D341Med (cell line): ENCODE data around the gene SMIM44.
"Not testable (repeated sequence)": the region's sequence is repeated elsewhere in the genome, so short reads cannot be mapped to it uniquely, and the experiment has no call there.

ENCODE experiments used
- DNase-seq: peaks from one replicate; pipeline ENCODE4 v3.0.0; 2012; ENCODE audit warnings: low spot score

The SMIM44 gene

GRCh38 chr19:3483226-3483628 lies at the start of gene SMIM44:
SMIM44 (minus strand) TSS chr19:3483441; CDS start chr19:3483403, 38 bp downstream.
- peak; percentile 58 for DNase-seq

DNA sequence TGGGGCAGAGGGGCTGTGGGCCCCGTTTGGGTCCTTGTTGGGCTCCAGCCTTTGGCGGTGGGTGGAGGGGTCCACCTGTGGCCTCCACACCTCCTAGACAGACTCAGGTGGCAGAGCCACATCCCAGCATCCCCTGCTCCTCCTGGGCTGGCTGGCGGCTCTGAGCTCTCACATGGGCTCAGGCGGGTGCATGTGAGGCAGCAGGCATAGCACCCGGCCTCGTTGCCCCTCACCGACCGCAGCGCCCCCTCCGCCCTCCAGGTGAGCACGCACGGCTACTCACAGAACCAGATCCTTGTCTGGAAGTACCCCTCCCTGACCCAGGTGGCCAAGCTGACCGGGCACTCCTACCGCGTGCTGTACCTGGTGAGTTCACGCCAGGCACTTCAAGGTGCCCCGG lies 49.8 kb upstream of the SMIM44 start:
- DNase-seq = no peak

GRCh38 chr19:3532154-3532786 lies 49.0 kb upstream of the SMIM44 start:
- DNase-seq = no peak

DNA sequence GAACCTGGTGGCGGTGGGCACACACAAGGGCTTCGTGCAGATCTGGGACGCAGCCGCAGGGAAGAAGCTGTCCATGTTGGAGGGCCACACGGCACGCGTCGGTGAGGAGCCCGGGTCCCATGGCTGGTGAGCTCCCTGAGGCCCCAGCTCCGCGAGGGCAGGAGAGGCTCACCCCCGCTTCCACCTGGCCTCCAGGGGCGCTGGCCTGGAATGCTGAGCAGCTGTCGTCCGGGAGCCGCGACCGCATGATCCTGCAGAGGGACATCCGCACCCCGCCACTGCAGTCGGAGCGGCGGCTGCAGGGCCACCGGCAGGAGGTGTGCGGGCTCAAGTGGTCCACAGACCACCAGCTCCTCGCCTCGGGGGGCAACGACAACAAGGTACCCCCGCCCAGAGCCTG lies 48.5 kb upstream of the SMIM44 start:
- DNase-seq = no peak

- no peak for DNase-seq
These were observed 47.1 kb upstream of the SMIM44 start for GRCh38 chr19:3530389-3530788.

- not testable (repeated sequence) for DNase-seq
These were observed 46.1 kb upstream of the SMIM44 start for GRCh38 chr19:3529299-3529698.

- DNase-seq = no peak
These were observed 45.4 kb upstream of the SMIM44 start for GRCh38 chr19:3528539-3529211.

GRCh38 chr19:3528080-3528479 lies 44.8 kb upstream of the SMIM44 start:
- no peak for DNase-seq

DNA sequence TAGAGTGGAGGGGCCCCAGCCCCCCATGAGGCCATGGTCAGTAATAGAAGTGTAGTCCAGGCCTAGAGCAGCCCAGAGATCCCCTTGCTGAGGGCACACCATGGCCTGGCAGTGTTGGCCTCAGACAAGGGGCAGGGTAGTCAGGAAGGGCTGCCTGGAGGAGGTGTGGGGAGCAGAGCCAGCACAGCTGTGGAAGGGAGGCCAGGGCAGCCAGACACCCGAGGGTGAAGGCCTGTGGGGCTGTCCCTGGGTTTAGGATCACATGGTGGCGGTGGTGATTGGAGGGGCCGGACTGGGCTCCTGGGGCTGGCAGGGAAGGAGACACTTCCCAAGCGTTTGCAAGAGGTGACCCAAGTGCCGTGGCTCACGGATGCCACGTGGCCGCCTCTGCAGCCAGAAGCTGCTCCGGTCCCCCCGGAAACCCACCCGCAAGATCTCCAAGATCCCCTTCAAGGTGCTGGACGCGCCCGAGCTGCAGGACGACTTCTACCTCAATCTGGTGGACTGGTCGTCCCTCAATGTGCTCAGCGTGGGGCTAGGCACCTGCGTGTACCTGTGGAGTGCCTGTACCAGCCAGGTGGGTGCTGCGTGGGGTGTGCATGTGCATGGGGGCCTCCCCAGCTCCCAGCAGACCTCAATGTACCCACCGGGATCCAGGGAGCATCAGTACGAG lies 44.1 kb upstream of the SMIM44 start:
- DNase-seq = no peak

- no peak for DNase-seq
These were observed 43.4 kb upstream of the SMIM44 start for GRCh38 chr19:3526507-3527237.

DNA sequence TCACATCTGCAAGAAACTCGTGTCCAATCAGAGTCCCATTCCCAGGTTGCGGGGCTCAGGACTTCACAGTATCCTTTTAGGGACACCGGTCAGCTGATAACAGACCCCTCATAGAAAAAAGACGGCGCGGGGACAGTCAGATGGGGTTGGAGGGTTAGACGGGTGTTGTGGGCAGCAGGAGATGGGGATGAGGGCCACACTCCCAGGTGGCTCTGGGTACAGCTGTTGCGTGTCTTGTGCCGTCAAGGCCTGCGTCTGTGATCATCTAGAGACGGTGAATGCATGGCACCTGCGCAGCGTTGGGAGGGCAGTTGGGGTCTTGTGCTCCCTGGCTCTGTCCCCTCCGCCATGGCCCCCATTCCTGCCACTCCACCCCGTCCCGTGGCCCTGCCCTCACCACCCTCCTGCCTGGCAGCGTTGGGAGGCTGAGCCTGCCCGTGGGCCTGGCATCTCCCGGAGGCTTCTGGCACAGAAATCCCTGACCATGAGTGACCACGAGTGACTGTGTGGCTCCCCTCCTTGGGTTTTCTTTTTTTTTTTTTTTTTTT lies 41.7 kb upstream of the SMIM44 start:
- no peak for DNase-seq

DNA sequence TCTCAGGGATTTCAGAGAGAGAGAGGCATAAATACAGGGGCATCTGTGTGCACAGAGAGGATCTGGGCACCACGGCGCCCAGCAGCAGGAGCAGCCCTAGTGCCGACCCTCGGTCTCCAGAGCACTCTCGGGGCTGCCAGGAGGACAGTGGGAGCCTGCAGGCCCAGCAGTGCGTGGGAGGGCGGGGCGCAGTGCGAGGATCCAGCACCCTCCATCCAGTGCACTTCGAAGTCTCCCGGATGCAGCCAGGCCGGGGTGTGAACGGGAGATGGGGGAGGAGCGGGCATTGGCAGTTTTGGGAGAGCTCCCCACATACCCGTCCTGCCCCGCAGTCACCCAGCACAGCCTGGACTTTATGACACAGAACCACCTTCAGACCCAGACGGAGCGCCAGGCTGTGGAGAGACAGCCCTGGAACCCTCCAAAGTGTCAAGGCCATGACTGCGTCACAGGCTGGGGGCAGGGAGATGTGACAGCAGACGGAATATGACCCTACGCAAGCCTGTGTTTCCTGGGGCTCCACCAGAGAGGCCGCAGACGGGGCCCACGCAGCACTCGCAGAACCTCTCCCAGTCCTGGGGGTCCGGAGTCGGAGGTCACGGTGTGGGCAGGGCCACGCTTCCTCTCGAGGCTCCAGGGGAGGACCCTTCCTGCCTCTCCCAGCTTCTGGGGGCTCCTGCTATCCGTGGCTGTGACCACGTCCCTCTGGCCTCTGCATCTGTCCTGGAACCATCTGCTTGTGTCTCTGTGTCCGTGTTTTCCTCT lies 41.0 kb upstream of the SMIM44 start:
- DNase-seq = no peak

- no peak for DNase-seq
These were observed 40.3 kb upstream of the SMIM44 start for GRCh38 chr19:3523361-3524077.

GRCh38 chr19:3522421-3523360 lies 39.5 kb upstream of the SMIM44 start:
- no peak for DNase-seq

DNA sequence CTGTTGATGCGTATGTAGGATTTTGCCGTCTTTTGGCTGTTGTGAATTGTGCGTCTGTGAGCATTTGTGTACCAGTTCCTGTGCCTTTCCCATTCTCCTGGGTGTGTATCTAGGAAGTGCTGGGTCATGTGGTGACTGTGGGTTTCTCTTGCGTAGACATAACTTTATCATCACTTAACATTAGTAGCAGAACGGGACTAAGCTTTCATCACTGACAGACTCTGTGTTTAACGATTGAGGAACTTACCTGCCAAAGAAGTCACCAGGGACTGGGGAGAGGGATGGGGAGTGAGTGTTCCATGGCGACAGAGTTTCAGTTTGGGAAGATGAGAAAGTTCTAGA lies 37.8 kb upstream of the SMIM44 start:
- DNase-seq = no peak

DNA sequence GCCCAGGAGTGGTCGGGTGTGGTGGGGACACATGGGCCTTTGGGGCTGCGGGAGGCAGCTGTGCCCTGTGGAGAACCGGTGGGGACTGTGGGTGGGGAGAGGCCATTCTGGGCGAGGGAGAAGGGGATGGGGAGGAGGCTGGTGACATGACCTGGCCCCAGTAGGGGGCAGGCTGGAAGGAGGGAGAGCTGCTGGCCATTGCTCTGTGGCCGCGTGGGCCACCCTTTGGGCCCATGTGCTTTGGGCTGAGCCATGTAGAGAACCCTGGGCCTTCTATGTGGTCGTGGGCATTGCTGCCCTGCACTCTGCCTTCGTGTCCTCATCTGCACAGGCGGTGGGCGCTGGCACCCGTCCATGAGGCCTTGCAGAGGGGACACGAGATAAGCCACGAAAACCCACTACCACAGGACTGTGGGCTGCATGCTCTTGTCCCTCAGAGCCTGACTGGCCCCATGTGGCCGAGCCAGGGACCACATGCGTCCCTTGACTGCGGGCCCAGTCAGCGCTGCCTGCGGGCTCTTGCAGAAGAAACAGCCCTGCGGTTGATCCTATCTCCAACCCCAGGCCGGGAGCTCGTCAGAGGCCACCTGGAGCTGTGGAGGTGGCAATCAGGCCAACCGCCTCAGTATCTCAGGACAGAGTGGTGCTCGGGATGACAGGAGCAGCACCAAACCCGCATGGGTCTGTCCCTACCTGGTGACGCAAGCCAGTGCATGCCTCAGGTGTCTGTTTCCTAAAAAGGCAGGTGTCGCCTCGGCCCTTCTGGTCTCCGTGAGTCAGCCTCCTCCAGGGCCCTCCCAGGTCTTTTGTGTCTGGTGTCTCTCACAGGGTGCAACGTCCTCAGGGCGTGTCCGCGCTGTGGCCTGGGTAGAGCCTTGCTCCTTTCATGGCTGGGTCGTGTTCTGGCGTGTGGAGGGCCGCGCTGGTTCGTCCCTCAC lies 37.2 kb upstream of the SMIM44 start:
- no peak for DNase-seq

GRCh38 chr19:3519126-3519525 lies 35.9 kb upstream of the SMIM44 start:
- DNase-seq = no peak

- no peak for DNase-seq
These were observed 35.4 kb upstream of the SMIM44 start for GRCh38 chr19:3518659-3519058.

- no peak for DNase-seq
These were observed 35.0 kb upstream of the SMIM44 start for GRCh38 chr19:3518255-3518654.
